Measurements from ENCODE around the gene PDCL3.

DNA sequence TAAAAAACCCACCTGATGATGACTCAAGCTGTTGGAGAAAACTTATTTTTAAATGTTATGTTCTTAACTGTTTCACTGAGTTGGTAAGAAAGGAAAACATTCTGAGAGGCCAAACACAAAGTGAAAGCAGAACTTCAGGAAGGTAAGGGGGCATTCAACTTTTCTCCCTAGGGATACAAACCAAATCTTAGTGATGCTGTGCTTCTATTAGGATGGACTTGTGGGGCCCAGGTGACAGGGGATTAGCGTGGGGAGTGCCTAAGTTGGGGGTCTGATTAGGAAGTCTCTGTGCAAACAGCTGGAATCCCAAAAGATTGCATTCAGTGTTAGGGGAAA lies 18.5 kb downstream of the PDCL3 start:
- no peak for TF ChIP-seq CTCF (IDR thresholded peaks at IDR 0.05)
- no peak for TF ChIP-seq POLR2A (IDR thresholded peaks at IDR 0.05)
- no peak for TF ChIP-seq POLR2AphosphoS5 (IDR thresholded peaks at IDR 0.05)
